Ramos (cell line): Measurements from ENCODE around the gene DOCK4.

Experiments used
- in situ Hi-C: fragments of 300-500 bp; cut with MboI; formaldehyde crosslinking; loops from one replicate; pipeline ENCODE4 v1.14.3; 2022; ENCODE audit warnings: low sequenced_read_pairs; ENCODE audit not compliant: unreplicated experiment

Gene DOCK4

DNA sequence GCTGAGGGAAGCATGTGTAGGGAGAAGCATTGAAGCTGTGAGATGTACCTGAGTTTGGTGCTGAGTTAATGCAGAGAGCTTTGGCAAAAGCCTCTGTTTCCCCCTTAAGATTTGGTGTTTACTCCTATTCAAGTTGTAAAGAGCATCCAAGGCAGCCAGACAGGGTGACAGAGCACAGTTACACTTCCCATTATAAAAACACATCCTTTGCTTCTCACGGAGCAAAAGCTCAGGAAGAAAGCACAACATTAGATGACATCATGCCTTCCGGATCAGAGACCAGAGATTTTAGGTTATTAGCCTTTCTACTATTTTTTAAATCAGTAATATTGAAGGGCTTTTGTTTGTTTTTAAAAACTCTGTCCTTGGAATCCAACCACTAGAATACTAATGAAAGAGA, 182.9 kb downstream of the DOCK4 start:
- in situ Hi-C loops: no loop called here

DNA sequence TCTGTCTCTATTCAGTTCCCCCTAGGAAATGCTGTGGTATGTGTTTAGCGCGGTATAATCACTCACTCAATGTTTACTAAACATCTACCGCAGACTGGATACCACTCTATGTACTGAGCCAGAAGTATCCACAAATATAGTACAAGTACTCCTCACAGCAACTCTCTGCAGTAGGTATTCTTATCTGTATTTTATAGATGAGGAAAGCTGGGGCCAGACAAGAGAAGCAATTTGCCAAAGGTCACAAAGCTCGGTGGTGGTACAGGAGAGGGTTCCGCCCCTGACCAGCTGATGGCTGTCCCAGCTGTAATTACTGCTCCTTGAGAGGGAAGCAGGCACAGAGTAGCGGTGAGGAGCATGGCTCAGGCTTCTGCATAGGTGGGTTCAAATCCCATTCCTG, 184.1 kb downstream of the DOCK4 start:
- in situ Hi-C loops: no loop called here

DNA sequence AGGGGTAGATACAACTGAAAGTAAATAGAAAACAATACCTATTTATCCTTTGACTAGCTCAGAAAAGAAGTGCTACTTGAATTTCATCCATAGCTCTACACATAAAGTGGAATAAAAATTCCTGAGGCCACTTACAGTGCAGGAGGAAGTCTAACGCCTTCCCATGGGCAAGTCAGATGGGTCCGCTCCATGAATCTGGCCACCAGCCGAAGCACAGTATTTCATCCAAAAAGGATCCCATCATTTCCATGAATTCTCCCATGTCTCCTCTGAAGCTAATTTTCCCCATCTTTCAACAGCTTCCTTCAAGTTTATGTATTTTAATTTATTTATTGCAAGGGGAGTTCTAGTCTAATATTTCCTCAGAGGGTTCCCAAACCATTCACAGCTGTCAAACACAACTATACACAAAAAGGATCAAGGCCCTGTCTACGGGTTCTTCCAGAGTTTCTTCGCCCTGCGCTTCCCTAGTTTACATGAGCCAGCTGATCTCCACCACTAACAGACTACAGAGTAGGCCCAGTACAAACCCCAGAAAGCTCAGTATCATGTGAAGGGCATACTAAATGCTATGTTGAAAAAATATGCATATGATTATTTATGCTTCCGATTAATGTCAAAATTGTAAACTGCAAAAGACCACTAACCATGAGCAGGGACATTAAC, 184.7 kb downstream of the DOCK4 start:
- in situ Hi-C loops: no loop called here

DNA sequence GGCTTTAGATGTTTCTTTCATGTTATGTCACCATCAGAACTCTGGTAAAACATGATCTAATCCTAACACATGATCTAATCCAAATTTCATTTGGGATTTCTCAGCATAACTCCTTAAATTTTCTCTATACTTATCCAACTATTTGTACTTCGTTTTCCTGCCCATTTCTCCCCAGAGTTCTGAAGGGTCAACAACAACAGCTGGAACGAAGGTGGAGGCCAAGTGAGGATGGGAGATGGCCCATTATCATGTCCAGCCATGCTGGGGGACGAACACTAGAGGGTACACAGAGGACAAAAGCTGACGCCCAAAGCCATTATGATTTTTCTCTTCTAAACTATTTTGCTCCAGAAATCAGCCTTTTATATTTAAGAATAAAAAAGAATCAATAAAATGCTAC, 185.4 kb downstream of the DOCK4 start:
- in situ Hi-C loops: no loop called here

DNA sequence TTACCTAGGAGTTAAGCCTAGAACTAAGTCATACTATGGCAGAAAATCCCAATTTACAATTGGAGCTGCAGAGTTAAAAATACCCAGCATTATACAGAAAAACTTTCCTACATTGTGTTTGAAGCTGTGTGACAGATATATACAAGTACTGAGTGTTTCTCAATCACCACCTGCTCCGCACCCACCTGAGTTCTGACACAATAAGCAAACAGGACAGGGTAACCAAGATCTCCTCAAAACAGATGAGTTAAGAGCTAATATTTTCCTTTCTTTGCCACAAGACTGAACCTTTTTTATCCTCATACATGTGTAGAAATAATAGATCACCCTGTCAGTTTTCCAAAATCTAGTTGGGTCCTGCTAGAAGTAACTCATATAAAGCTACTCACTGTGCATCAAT, 186.3 kb downstream of the DOCK4 start:
- in situ Hi-C loops: no loop called here

DNA sequence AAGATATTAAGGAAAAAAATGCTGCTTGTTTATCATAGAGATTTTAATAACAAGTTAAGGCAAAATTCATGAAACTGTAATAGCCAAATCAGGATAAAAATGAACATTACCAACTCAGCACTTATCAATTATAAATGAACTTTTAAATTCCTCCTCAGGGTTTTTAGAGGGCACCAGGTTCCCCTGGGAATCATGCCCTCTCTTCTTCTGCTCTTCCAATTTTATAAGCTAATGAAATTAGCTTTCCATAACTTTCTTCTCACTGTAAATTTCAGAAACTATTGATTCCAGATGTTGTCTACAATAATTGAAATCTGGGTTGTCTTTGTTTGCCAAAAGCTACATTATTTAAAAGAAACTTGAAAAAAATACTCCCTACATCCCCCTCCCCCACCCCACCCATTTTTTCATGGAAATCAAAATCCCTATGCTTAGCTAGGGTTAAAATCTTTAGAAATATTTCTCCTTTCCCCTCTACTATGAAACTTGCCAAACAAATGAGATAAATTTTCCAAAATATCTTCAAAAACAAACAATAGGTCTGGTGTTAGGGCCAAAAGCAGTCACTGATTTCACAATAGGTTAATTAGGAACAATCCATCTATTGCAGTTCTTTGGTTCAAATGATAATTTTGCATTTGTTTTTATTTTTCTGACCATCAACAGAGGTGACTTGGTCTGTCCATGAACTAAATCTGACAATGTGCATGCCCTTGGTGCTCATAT, 187.7 kb downstream of the DOCK4 start:
- in situ Hi-C loops: no loop called here

DNA sequence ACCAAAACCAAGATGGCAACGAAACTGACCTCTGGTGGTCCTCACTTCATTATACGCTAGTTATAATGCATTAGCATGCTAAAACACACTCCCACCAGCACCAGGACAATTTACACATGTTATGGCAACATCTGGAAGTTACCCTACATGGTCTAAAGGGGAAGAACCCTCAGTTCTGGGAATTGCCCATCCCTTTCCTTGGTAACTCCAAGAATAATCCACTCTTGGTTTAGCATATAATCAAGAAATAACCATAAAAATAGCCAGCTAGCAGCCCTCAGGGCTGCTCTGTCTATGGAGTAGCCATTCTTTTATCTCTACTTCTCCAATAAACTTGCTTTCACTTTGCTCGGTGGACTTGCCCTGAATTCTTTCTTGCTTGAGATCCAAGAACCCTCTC, 191.1 kb downstream of the DOCK4 start:
- in situ Hi-C loops: no loop called here

DNA sequence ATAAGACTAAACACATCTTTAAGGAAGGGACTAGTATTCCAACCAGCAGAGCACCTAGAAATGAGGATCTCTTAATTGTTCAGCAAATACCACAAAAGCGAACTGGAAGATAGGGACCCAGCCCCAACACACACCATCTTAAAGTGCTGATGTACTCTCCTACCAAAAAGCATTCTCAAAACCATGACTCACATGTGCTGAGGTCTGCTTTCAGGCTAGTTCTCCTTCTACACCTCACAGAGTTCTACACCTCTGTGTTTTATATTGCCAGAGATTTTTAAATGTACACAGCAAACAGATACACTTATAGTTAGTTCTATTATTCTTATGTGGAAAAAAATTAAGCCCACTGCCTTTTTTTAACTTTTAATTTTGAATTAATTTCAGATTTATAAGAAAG, 191.9 kb downstream of the DOCK4 start:
- in situ Hi-C loops: no loop called here

DNA sequence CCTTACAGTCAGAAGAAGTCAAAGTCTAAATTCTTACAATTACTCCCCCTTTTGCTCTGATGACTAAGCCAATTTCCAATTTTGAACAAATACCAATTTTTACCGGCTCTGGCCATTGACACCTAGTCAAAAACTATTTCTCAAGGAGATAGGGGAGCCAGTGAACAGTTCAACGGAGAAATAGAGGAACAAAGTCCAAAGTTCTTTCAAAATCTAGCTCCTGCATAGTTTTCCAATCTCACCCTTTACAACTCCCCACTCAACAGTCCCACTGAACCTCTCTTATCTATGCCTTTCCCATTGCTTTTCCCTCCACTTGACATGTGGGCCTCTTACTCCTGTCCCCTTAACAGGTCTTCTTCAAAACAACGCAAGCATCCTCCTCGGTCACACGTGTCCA, 192.9 kb downstream of the DOCK4 start:
- in situ Hi-C loops: no loop called here

DNA sequence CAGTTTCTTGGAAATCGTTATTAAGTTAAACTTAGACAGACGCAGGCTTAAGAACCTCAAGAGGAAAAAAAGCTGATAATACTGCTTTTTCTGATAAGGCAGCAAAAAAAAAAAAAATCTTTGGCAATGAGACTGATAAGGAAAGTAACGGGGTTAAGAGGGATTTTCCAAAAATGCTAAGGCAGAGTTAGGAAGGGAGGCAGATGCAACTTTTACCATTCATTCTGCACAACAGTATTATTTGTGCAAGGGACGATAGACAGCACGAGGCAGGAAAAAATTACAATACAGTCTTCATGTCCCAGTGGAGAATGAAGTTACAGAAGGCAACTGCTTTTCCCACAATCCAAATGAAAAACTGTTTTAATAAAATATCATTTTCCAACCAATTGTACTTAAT, 194.0 kb downstream of the DOCK4 start:
- in situ Hi-C loops: no loop called here

DNA sequence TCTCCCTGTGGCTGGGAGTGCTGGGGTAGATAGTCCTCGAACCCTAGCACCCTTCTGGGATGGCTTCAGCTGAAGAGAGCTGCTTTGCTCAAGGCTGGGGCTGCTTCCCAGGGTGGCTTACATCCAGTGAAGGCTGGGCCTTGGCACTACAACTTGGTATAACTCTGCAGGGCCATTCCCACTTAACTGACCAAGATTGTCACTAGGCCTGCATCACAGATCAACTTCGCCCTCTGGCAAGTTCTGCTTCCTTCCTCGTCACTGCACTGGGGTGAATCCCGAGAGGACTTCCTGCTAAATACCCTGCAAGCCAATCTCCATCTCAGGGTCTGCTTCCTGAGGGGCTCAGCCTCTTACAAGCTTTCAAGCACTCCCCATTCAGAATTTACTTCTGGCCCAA, 195.2 kb downstream of the DOCK4 start:
- in situ Hi-C loops: no loop called here

DNA sequence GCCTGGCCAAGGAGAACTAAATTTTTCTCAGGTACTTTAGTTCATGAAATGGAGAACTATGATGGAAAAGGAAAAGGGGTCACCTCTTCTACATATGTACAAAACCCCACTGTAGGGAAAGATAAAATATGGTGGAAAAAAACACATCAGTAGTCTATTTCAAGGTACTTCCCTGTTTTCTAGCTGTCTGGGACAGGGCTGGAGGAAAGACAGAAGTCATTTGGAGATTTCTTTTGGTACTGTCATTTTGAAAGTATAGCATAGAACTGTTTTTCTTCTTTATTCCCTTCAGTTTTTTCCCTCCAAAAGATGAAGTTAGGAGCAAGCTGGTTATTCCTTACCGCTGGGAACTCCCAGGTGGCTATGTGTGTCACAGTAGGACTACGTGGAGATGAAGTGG, 196.1 kb downstream of the DOCK4 start:
- in situ Hi-C loops: no loop called here

DNA sequence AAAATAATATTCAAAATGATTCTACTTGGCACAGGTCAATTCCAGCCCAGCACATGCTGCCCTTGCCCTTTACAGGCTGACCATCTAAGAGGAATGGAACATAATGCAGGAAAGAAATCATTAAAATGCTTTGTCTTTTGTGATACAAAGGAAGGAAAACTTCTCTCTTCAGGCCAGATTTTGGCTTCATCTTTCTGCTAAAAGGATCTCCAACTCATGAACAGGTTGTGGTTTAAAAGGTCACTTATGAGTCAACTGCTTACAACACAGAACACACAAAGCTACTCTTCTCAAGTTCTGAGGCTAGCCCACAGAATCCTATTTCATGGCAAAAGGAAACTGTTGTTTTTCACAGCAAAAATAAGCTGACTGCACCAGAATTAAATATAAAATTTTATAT, 197.1 kb downstream of the DOCK4 start:
- in situ Hi-C loops: no loop called here

DNA sequence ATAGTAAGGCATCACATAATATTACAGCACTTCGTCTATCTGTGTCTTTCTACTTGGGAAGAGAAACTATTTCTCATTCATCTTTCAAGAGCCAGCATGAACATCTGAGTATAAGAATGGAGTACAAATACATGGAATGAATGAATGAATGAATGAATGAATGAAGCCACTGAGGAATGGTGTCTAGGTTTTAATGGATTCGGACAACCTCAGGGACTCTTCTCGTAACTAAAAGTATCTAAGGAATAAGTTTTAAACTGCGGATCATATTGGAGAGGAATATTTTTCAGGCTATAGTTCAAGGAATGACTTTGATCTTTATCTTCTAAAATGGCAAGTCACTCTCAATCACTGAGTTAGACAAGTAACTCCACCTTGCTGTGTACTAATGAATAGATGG, 199.0 kb downstream of the DOCK4 start:
- in situ Hi-C loops: no loop called here

DNA sequence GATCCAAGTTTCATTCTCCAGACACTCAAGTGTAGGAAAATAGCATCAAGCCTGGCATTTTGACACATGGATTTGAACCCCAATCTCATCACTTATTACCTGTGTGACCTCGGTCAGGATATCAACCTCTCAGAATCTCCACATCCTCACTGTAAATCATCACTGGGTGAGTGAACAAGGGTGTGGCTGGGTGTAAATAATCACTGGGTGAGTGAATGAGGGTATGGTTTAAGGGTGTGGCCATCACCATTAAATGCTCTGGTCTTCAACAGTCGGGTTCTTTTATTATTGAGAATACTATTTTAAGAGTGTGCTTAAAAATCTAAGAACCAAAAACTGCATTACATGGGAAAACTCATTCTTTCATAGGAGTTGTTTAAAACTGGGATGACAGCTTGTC, 200.1 kb downstream of the DOCK4 start:
- in situ Hi-C loops: no loop called here

DNA sequence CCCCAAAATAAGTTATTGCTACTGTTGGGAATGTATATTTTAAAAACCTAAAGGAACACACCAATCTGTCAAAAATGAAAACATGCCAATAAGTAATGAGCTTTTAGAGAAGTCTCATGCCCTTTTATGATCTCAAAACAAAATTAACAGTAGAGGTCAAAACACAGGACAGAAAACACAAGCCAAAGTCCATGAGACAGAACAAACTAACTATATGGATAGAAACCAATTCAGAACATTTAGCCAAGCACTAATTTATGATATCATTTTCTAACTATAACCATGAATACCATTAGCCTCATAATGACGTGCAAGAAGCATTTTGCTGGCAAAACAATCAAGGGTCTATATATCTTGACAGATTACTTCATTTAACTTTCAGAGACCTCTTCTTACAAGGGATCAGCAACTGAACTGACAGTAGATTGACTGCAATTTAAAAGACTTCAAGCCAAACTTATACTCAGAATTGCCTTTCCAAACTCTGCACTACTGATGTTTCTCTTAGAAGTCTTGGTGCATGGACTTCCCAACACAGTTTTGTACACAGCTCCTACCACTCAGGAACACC, 200.9 kb downstream of the DOCK4 start:
- in situ Hi-C loops: no loop called here

DNA sequence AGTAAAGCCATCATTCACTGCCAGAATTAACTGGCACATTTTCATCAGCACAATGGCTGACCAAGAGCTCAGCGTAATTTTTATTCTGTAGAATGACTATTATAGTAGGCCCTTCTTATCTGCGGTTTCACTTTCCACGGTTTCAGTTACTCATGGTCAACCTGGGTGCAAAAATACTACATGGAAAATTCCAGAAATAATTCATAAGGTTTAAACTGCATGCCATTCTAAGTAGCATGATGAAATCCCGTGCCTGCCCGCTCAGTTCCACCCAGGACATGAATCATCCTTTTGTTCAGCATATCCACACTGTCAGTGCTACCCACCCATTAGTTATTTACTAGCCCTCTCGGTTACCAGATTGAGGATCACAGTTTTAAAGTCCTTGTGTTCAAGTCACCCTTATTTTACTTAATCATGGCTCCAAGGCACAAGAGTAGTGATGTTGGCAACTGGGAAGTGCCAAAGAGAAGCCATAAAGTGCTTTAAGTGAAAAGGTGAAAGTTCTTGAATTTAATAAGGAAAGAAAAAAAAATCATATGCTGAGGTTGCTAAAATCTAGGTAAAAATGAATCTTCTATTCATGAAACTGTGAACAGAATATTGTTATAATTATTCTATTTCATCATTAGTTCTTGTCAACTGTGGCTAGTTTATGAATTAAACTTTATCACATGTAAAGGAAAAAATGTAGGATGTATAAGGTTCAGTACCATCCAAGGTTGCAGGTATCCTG, 204.9 kb downstream of the DOCK4 start:
- in situ Hi-C loops: no loop called here

DNA sequence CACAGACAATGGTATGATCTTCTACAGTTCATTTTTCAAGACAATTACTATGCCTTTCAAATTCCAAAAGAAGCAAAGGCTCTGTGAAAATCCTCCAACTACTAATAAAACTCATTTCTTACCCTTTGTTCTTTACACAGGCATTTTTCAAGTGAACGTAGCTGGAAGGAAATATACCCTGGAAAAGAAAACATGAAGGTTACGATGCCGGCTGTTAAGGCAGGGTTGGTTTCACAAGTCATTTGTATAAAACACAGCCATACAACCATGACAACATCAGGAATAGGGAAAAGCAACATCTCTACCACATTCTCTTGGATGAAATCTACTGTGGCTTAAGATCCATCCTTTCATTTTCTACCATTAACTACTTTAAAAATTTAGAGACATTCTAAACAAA, 207.9 kb downstream of the DOCK4 start:
- in situ Hi-C loops: no loop called here

DNA sequence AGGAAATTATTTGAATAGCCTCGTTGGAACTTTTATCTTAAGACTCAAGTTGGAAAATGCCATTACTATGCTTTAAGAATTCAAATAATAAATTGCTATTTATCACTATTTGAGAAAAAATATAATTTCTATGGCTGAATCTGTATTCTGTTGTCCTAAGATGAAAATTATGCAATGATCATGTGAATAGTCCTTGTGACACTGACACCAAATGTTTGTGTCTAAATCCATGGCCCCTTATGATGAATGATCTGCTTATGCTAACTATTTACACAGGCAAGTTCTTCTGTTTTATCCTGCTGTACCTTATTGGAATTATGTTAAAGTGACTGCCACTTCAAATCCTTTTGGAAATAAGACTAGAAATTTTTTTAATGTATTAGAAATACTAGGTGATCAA, 208.7 kb downstream of the DOCK4 start:
- in situ Hi-C loops: no loop called here

DNA sequence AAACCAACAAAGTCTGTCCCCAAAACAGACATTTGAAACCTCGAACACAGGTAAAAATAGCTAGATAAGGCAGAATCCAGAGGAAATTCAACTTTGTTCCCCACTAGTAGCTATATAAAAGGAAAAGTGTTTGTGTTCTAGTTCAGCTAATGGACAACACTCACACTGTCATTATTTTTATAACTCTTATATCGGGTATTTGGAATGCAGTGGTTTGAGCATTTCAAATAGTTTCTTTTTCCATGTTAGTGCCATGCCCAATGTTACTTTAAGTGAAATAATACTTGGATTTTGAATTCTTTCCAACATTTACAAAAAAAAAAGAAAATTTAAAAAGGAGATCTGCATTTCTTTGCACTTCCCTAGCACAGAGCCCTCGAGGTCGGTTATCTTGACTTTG, 213.6 kb downstream of the DOCK4 start:
- in situ Hi-C loops: no loop called here

DNA sequence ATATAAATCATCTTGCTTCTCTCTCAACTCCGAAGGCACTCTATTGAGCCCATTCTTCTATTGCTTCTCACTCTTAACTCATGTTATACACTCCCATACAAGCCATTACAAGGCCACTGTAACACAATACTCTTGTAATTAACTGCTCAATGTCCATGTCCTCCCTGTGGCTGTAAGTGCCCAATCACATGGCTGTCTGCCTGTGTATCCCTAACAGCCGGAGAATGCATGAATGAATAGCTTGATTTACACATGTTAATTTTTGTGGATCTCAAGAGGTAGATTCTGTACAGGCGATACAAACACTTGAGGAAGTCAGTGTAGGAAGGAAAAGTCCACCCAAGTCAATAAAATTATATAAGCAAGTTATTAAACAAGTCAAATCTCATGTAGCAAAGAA, 215.6 kb downstream of the DOCK4 start:
- in situ Hi-C loops: no loop called here
